Sigmoid colon (tissue), 4 donors: ENCODE data around the gene CCDC126.

Experiments
- CTCF ChIP-seq, 4 experiments: fragments of 450-650 bp in 3 of 4; fragments of 200-600 bp in 1 of 4; IDR thresholded peaks; one replicate each; pipeline ENCODE4 v1.5.1; 2016 to 2019; ENCODE audit warnings: antibody characterized with exemption in 4 of 4, mild to moderate bottlenecking in 3 of 4, moderate library complexity in 2 of 4
- EP300 ChIP-seq, 4 donors: sonication (generic); formaldehyde crosslinking; IDR thresholded peaks; one replicate each; pipeline ENCODE4 v1.6.1; 2017; ENCODE audit warnings: antibody characterized with exemption in 4 of 4
- POLR2A ChIP-seq, 2 donors: fragments of 450-650 bp; IDR thresholded peaks; one replicate each; pipeline ENCODE4 v1.6.1; 2016; ENCODE audit warnings: antibody characterized with exemption in 2 of 2, mild to moderate bottlenecking in 2 of 2, moderate library complexity in 2 of 2

- TF ChIP-seq CTCF (IDR thresholded peaks at IDR 0.05) (no peak), EP300 (IDR thresholded peaks at IDR 0.05) (no peak), POLR2A (IDR thresholded peaks at IDR 0.05) (no peak)
These were observed 89.8 kb downstream of the CCDC126 start for GRCh38 chr7:23687011-23687410.
